ENCODE measurements around the gene MEF2C. TPM values are rescaled to one million over a fixed set of nuclear protein-coding genes. Genes with fewer than 3 reads are reported as not detected.
A peak's percentile ranks its signal among the peaks of the same experiment; 100 is the strongest.

MEF2C gene
- total RNA-seq, 1 experiment from 2014 or later: 0.24 TPM

DNA sequence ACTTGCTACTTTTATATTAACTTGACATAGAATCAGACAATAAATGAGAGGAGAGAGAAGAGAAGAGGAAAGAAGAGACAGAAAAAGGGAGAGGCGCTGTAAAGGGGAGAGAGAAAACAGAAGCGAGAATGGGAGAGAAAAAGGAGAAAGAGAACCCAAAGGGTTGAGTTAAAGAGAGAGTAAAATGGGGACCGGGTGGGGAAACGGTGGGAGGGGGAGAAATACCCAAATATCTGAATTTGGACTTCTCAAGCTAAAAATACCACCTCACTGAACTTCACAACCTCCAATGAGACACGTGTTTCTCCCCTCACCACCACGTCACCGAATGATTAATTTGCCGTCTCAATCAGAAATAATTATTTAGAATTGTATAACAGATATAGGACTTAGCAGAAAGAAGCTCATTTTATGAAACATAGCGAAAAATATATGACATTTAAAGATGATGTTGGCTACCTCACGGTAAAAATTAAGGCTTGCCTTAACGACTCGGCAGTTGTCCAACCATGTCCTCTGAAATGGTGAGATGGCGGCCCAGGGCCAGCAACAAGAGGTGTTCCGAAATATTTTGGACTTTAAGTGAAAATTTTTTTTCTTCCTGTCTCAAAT is 204.1 kb downstream of the MEF2C start:
- in situ Hi-C loops (cut with HindIII; ENCODE audit: low pct_unique_long_range_greater_than_20kb, low sequenced_read_pairs): loop anchor here (25.0 kb wide), 1 partner anchor 542 kb away; no protein-coding TSS in a partner anchor
- no peak for DNase-seq (ENCODE audit: low read depth)

DNA sequence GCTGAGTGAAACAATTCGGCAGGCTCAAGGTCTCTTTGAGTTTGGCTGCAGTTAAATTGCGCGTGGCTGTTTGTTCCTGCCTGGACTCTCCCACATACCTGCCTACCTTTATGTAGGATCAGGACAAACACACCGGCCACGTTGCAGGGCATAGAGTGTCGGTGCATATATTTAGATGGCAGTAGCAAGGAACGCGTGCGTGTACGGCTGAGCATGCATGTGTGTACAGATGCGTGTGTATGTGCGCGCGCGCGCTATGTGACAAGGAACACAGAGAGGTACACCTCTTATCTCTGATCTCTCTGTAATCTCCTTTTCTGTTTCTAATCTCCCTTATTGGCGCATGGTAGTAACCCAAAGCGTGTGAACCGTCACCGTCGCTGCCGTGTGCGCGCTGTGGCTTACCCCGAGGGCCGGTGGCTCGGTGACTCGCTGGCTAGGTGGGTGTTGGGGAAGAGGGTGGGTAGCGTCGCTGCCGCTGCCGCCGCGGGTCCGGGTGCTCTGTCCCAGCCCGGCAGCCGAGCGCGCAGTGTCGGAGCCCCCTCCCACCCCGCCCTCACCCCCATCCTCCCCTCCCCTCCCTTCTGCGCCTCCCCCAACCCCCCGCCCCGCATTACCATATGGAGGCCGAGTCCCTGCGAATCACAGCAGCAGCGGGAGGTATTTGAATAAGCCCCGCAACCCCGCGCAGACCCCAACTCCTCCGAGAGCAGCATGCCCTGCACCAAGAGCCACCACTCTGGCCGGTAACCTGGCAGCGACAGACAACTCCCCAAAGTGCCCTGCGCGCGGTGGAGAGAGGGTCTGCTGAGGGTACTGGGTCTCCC is 204.8 kb downstream of the MEF2C start:
- DNase-seq (ENCODE audit: low read depth): no peak
- in situ Hi-C loops (cut with HindIII; ENCODE audit: low pct_unique_long_range_greater_than_20kb, low sequenced_read_pairs): loop anchor here (25.0 kb wide), 1 partner anchor 541 kb away; no protein-coding TSS in a partner anchor

DNA sequence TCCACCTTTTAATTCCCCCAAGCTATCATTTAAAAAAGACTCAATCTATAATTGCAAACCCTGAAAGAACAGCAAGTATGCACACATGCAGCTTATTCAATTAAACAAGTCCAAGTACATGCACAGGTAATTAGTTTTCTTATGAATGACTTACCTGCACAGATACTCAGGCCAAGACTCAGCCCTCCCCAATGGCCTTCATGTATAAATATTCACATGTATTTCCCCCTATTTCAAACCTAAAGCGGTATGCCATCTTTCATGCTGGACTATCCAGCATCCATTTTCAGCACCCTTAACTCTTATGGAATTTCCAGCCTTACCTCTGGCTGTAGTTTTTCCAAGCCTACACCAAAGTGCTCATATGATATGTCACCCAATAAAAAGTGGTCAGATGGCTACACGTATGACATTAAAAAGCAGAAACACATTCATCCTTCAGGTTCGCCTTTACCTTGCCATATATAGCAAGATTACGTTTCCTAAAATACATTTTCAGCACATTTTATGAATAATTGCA is 205.5 kb downstream of the MEF2C start:
- DNase-seq (ENCODE audit: low read depth): no peak

DNA sequence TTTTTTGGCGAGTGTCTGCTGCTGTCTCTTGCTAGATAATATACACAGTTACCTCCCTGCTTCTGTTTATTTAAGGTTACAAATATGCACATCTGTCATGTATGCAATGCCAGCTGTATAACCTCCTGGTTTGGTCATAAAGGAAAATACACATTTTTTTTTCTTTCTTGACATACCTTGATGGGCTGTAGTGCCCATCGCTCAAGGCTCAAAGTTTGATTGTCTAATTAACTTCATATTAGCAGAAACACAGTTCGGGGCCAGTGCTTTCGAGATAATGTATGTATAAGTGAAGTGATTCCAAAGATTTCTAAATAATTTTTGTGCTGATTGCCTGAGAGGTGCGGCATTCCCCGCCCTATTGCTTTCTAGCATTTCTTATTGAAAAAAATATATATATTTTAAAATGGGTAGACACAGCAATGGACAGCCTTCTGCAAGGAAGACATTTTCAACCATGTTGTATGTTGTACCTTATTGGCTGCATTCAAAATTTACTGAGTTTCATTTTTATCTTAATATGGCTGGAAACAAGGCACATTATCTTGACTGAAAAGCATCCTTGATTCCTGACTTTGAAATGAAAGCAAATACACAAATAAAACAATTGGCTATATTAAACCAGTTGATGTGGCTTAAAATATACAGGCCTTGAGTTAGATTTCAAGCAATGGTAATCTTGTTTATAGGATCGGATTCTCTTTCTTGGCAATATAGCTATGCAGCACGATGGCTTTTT is 206.2 kb downstream of the MEF2C start:
- peak; percentile 19 for DNase-seq (ENCODE audit: low read depth)
- in situ Hi-C loops (cut with HindIII; ENCODE audit: low pct_unique_long_range_greater_than_20kb, low sequenced_read_pairs): loop anchor here (25.0 kb wide), 1 partner anchor 540 kb away; no protein-coding TSS in a partner anchor

More for the DNA sequence above, 205.5 kb downstream of the MEF2C start:
- in situ Hi-C loops (cut with HindIII; ENCODE audit: low pct_unique_long_range_greater_than_20kb, low sequenced_read_pairs): loop anchor here (25.0 kb wide), 1 partner anchor 540 kb away; no protein-coding TSS in a partner anchor

DNA sequence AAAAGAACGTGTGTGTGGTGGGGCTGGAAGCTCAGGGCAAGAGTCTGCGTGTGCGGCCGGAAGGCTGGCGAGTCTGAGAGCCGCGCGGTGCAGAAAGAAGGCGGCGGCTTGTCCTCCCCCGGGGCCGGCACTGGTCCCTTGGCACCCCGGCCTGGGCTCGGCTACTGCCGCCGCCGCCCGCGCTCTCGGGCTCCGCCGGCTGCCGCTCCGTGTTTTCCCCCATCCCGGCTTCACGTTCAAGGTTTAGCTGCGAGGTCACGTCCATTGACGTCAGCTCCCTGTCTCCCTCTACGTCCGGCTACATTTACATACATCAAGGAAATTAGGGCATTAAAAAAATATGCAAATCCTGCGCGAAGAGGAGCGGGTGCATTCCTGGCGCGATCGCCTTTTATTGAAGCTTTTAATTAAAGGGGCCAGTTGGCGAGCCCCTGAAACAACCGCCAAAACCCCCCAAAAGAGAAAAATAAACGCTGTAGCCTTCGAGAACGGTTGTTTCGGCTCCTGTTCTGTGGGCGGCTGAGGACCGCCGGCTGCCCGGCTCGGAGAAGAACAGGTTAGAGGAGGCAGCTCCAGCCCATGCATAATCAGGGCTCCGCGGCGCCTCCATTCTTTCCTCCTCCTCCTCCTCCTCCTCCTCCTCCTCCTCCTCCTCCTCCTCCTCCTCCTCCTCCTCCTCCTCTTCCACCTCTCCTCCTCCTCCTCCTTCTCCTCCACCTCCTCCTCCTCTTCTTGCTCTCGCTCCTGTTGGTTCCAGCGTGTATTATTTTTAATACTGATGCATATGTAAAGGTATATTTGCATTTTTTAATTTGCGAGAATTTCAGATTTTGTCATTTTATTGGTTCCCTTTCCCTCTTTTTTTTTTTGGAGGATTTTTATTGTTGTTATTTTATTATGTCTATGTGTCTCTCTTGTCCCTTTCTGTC is 207.0 kb downstream of the MEF2C start:
- peak; percentile 88 for DNase-seq (ENCODE audit: low read depth)
- in situ Hi-C loops (cut with HindIII; ENCODE audit: low pct_unique_long_range_greater_than_20kb, low sequenced_read_pairs): loop anchor here (25.0 kb wide), 1 partner anchor 539 kb away; no protein-coding TSS in a partner anchor

DNA sequence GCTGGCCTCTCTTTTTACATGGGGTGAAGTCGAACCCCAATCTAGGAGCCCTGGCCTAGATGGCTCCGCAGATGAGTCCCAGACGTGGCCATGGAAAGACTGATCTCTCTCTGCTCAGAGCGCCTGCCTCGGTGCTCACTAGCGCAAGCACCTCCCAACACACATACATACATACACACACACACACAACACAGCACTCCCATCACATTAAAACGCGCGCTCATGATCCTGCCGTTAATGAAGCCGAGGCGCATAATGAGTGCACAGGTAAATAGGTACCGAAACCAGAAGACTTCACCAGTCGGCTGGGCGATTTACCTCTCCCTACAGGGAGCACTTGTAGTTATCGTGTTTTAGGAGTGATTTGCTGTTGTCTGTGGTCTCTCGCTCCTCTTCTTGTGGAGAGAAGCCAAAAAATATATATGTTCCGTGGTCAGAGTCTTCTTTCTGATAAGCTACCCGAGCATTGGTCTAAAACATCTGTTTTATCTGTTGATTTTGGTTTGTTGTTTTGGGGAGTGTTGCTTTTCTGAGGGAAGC is 207.7 kb downstream of the MEF2C start:
- in situ Hi-C loops (cut with HindIII; ENCODE audit: low pct_unique_long_range_greater_than_20kb, low sequenced_read_pairs): loop anchor here (25.0 kb wide), 1 partner anchor 538 kb away; no protein-coding TSS in a partner anchor
- no peak for DNase-seq (ENCODE audit: low read depth)

DNA sequence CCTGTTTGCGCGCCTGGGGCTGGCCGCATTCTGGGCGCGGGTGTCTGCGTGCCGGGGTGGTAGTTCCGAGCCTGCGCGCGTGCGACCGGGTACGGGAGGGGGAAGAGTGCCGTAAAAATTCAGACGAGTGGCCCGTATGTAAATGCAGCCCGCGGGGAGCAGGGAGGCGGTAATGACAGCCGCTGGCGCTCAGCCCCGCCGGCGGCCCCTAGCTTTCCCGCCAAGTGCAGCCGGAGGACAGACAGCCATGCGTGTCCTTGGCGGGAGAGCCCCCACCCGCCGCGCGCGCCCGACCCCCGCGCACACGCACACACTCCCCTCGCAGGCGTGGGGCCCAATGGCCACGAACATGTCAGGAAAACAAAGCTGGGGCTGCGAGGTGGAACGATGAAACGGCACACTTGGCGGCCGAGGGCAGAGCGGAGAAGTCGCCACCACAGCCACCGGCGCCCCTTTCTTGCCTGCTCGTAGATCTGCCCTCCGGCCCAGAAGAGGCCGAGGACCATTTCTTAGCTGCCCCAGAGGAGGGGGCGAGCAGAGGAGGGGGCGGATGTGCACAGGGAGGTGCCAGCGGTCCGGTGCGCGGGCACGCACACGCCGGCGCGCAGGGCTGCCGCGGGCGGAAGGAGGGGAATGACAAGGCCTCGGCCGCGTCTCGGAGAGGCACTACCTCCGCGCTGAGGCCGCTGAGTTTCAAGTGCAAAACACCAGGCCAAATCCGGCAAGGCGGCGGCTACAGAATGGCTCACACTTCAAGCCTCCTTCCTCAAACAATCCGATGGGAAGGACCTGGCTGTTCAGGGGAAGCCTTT is 208.4 kb downstream of the MEF2C start:
- DNase-seq (ENCODE audit: low read depth): peak; percentile 16
- in situ Hi-C loops (cut with HindIII; ENCODE audit: low pct_unique_long_range_greater_than_20kb, low sequenced_read_pairs): loop anchor here (25.0 kb wide), 1 partner anchor 537 kb away; no protein-coding TSS in a partner anchor

DNA sequence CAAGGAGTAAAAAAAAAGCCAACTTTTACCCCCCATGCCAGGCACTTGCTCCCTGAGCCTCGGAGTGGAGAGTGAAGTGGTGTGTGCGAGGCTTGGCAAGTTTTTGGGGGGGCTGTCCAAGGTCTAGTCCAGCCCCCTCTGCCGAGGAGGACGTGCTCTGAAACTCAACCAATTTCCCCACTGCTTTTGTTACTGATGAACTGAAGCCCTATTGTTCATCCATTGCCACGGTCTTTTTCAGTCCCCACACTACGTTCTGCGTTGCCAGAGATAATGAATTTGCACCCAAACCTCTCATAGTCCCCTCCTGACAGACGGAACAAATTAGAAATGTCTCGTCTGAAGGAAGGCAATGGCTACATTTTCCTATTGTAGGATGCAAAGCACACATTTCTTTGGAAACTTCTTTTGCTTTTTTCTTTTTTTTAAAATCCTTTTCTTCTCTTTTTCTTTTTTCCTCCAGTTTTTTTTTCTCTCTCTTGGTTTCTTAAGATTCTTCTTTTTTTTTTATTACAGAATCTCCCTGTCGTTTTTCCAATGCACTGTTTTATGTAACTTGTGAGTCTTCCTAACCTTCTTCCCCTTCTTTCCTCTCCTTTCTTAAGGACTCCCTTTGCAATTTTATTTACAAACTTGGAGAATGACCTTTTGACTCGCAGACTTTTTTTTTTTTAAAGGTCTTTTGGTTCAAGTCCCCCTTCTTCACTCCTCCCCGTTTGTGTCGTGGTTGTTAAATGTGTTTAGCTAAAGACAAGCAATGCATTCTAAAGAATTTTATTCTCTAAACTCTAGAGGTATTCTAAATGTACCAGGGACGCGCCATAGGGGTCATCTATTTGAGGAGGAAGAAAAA is 209.5 kb downstream of the MEF2C start:
- DNase-seq (ENCODE audit: low read depth): no peak
- in situ Hi-C loops (cut with HindIII; ENCODE audit: low pct_unique_long_range_greater_than_20kb, low sequenced_read_pairs): no loop called here

DNA sequence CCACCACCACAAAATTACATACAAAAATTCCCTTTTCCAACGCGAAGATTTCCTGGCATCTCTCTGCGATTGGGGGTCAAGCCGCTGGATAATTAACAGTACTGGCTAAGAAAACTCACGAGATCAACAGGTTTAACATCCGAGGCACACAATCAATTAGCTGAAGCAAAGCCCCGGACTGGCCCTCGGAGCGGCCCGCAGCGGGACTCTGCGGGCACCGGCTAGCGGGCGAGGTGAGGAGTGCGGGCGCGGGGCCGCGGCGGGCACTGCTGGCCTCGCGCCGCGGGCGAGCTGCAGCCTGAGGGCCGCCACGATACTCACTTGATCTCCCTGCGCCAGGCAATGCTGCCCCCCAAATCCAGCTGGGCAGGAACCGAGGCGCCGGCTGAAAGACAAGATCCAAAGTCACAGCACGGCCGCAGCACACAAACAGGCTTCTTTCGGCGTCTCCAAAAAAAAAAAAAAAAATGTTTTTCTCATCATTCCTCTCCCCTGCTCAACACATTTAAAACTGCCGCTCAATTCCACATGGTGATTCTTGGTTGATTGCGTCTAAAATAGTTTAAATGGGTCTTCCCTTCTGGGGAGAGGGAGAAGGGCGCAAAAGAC is 210.2 kb downstream of the MEF2C start:
- in situ Hi-C loops (cut with HindIII; ENCODE audit: low pct_unique_long_range_greater_than_20kb, low sequenced_read_pairs): no loop called here
- DNase-seq (ENCODE audit: low read depth): no peak

DNA sequence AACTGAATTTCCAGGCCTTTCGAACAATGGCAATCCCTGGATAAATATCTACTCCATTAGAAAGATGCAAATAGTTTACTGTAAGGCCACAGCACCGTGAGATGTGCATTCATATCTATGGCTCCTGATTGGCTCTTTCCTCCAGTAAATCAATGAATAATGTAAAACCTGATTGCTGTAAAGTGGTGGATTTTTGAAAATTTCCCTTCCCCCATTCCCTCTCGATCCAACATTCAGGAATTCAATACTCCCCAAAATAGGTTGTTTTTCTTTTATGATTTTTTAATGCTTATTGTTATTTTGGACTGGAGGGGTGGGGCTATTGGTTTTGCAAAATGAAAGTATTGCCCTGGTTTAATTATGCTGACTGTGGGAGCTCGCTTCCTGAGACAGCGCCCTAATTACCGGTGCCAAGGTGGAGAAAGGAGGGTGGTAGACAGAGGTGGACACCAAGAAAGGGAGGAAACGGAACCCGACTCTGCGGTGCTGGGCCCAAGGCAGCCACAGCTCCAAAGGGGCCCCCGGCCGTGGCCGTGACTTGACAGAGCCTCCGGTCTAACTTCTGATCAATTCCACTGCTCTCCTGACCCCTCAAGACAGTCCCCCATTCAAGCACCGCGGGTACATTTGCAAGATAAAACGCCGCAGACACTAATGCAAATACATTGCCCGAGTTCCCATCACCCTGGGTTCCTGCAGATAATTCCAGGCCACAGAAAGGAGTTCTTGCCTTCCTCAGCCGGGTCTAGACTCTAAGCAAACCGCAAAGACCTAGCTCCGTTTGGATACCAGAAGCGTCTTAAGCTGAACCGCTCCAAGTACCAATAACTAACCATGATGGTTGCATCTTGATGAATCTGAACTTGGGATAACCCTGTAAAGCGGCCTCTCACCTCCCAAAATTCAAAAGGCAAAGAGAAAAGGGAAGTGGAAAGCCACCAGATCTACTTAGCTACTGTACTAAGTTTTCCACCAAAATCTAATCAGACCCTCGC is 211.2 kb downstream of the MEF2C start:
- DNase-seq (ENCODE audit: low read depth): no peak
- in situ Hi-C loops (cut with HindIII; ENCODE audit: low pct_unique_long_range_greater_than_20kb, low sequenced_read_pairs): no loop called here

DNA sequence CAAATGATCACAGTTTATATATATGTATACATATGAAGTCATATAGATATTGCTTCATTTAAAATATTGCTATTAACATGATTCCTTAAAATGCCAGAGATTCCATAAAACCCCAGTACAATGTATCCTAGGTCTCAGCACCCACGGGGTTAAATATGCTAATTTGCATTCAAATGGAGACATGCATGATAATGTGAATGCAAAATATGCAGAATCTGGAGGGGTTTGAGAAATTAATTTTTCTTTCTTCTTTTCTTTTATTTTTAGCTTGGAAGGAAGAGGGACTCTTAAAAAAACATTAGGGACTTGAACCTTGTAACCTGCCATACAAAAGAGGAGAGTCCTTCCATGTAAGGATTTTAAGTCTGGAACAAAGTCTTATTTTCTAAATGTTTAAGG is 211.9 kb downstream of the MEF2C start:
- DNase-seq (ENCODE audit: low read depth): no peak
- in situ Hi-C loops (cut with HindIII; ENCODE audit: low pct_unique_long_range_greater_than_20kb, low sequenced_read_pairs): no loop called here

DNA sequence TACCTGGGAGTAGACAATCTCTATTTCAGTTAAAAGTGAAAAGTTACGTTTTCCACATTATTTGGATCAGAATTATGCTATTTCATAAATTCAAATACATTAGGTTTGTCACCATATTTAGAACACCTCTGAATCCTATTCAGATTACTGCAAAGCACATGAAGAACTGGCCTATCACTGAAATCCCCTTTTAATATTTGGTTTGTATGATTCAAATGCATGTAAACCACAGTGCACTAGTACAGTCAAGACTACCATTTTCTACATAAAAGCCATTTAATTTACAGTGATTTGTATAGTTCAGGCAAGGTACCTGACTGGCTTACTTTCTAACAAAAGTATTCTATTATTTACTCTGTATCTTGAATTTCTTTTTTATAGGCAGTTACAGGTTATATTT is 212.5 kb downstream of the MEF2C start:
- in situ Hi-C loops (cut with HindIII; ENCODE audit: low pct_unique_long_range_greater_than_20kb, low sequenced_read_pairs): no loop called here
- no peak for DNase-seq (ENCODE audit: low read depth)

DNA sequence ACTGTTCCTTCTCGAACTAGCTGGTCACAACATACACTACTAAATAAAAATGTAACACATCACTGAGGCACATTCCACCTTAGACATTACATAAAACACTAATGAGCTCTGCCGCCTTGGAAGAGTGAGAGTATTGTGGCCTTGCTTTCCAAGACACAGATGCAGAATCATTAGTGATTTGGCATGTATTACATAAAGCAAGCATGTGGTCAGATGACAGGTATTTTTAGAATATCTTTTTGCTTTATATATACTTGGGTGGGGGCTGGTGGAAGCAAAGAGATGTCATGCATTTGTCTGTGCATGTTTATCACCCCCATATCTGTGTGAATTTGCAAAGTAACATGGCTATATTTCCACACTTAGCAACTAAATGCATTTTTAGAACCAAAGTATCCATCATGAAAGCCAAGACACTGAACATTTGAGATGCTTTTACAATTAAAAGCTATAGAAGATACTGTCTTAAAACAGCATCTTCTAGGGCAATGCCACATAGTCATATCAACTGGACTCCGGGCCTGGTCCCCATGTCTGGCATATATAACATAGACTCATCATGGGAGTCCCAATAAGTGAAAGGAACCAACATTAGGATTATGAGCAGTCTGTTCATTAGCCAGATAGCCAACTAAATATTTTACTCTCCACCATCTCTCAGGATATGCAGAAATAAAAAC is 213.5 kb downstream of the MEF2C start:
- no peak for DNase-seq (ENCODE audit: low read depth)
- in situ Hi-C loops (cut with HindIII; ENCODE audit: low pct_unique_long_range_greater_than_20kb, low sequenced_read_pairs): no loop called here
